Cardiac fibroblast (primary cell): Measurements from ENCODE around the gene ZNF268.

Source experiments
- DNase-seq, 2 donors: peaks; one replicate each; pipeline versions ENCODE4 v3.0.0 to v3.0.0-alpha.2; 2010; ENCODE audit warnings: low read depth in 2 of 2
- H3K4me3 ChIP-seq, 2 donors: replicated peaks in 1 of 2; 1 replicate in 1 of 2; 2 replicates in 1 of 2; pipeline ENCODE4 v1.5.1; 2011; ENCODE audit warnings: low read depth in 2 of 2, low read length in 2 of 2, mild to moderate bottlenecking in 2 of 2, moderate library complexity in 1 of 2
- TF ChIP-seq, protein P1 (sequence below): IDR thresholded peaks from one replicate; pipeline ENCODE4 v1.5.1; 2011; ENCODE audit warnings: low read depth, mild to moderate bottlenecking, low read length, inconsistent platforms

ZNF268 gene

DNA sequence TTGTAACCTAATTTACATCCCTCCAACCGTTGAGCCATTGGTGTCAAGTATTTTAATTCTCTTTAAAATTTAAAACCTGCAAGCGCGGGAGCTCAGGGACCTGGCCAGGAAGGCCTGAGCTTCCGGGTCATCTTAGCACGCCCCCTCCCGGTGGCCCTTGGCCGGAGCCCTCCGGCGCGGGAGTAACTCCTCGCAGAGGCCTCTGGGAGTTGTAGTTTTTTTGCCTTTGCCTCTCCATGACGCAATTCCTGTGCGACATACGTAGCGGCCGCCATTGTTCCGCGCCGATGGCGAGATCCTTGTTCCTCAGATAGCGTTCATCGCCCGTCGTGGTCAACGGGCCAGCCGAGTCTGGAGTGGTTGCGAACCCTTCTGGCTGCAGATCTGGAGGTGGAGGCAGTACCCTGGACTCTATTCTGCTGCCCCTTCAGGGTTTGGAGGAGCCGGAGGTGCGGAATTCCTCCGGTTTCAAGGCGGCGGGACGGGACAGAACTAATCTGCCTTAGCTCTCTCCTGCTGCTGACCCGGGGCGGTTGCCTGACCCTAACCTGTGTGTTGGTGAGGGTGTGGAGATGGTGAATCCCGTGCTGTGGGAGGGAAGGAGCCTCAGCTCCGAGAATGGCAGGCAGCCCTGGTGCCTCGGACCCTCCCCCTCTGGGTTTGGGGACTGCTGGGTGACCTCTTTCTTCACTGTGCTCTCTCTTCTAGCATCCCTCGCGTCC, at the start of gene ZNF268:
Gene ZNF268, plus strand, starts transcription at position 258 of the 722 bp plus-strand sequence. CDS start 503 bp downstream, outside the sequence.
- TF ChIP-seq, protein P1, sequence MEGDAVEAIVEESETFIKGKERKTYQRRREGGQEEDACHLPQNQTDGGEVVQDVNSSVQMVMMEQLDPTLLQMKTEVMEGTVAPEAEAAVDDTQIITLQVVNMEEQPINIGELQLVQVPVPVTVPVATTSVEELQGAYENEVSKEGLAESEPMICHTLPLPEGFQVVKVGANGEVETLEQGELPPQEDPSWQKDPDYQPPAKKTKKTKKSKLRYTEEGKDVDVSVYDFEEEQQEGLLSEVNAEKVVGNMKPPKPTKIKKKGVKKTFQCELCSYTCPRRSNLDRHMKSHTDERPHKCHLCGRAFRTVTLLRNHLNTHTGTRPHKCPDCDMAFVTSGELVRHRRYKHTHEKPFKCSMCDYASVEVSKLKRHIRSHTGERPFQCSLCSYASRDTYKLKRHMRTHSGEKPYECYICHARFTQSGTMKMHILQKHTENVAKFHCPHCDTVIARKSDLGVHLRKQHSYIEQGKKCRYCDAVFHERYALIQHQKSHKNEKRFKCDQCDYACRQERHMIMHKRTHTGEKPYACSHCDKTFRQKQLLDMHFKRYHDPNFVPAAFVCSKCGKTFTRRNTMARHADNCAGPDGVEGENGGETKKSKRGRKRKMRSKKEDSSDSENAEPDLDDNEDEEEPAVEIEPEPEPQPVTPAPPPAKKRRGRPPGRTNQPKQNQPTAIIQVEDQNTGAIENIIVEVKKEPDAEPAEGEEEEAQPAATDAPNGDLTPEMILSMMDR = peak; percentile 80
- peak; percentile 95 to 96 for DNase-seq
- peak within 1 kb of the TSS; percentile 95 to 96 for H3K4me3 ChIP-seq

GRCh38 chr12:133135747-133136146, 45.5 kb upstream of the ZNF268 start:
- TF ChIP-seq, protein P1 = no peak
- H3K4me3 ChIP-seq = no peak overlapping the region
- DNase-seq = no peak

DNA sequence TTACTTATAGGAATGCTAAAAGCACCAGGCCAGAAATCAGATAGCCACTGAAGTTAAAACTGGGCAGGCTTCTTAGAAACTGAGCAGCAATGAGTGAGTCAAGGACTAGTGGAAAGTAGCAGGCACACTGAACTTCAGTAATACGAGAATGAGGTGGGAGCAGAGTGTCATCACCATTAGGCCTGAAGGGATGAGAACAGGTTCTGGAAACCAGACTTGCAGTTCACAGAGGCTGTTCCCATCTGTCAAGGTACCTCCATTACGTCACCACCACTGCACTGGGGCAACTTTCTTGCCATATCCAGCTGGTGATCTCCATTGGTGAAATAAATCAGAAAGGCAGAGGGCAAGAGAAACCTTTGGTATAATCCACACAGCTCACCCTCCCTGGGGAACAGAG, 35.3 kb upstream of the ZNF268 start:
- H3K4me3 ChIP-seq = no peak overlapping the region
- TF ChIP-seq, protein P1 = no peak
- no peak for DNase-seq

GRCh38 chr12:133156125-133156690, 25.1 kb upstream of the ZNF268 start:
- DNase-seq = peak in 1 of 2 donors; percentile 4
- TF ChIP-seq, protein P1 = no peak
- no peak overlapping the region for H3K4me3 ChIP-seq

DNA sequence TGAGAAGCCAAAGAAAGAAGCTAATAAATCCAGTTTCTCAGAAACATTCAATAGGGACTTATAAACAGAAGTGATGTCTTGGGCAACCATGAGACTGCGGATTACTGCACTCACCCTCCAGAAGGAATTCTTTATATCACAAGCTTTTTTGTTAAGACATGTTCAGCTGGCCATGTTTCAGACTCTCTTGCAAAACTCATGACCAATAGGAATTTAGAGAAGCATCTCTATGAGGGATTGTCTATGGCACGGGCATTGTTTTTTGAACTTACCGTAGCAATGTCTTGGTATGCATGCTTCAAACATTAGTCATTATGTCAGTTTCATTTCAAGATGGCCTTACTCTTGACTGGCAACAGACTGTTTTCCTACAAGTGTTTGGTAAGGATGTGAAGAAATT, 15.5 kb upstream of the ZNF268 start:
- DNase-seq = peak in 1 of 2 donors; percentile 15

DNA sequence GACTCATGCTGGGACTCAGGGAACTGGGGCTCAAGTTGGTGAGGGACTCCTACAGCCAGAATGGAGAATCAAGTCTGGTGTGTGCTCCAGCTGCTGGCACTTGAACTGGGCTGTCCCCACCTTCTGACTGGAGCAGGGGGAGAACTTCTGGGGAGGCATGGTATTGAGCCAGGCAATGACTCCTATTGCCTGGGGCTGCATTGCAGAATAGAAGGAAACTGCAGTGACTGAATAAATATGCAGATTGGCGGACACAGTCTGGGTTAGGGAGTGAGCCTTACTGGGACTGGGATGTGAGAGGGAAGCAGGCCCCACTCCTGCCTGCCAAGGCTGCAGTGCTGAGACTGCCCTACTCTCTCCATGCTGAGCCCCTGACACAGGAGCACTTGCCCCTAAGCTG, 8.8 kb upstream of the ZNF268 start:
- no peak for DNase-seq
- TF ChIP-seq, protein P1 = no peak
- H3K4me3 ChIP-seq = no peak overlapping the region

More for the DNA sequence above, 15.5 kb upstream of the ZNF268 start:
- no peak overlapping the region for H3K4me3 ChIP-seq
- TF ChIP-seq, protein P1 = no peak
